ENCODE results near the gene SIGLEC7.

DNA sequence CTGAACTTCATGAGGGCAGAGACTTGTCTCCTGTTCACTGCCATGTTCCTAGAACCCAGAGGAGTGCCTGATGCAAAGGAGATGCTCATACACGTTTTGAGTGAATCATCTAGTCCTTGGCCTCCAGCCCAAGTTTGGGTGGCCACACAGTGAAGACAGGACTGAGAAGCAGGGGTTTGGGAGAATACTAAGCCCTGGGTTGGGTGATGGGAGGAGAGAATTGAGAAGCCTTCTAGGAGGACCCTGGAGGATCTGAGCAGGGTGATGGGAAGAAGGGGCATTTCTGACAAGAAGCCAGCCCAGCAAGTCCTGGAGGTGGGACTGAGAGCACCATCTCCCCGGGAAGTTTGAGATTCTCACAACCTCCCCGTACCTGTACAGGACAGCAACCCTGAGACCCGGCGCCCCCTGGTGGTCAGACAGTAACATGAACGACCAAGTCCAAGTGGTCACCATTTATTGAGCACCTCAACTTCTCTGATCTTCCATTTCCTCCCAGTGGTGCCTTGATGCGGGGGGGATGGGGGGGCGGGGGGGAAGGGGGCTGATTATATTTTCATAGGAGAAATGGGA, 44.8 kb upstream of the SIGLEC7 start:
- no peak for TF ChIP-seq EZH2 (IDR thresholded peaks at IDR 0.05)
- TF ChIP-seq CTCF (IDR thresholded peaks at IDR 0.05): peak; percentile 77
